Osteoblast (primary cell): ENCODE measurements around the gene NTRK3. TPM values are rescaled to one million over a fixed set of nuclear protein-coding genes. Genes with fewer than 3 reads are reported as not detected.
A peak's percentile ranks its signal among the peaks of the same experiment; 100 is the strongest.

ENCODE experiments used
- DNase-seq: peaks from one replicate; pipeline ENCODE4 v3.0.0; 2011; ENCODE audit warnings: low spot score, mixed read lengths; ENCODE audit not compliant: insufficient read length; ENCODE audit errors: missing footprints
- H2AFZ ChIP-seq: 2 replicates; pipeline ENCODE4 v1.6.0; 2011; ENCODE audit warnings: mild to moderate bottlenecking, low read length
- H3K27ac ChIP-seq: 2 replicates; pipeline ENCODE4 v1.5.1; 2011; ENCODE audit warnings: mild to moderate bottlenecking, low read depth, low read length, moderate library complexity
- H3K27me3 ChIP-seq: 2 replicates; pipeline ENCODE4 v1.6.0; 2012; ENCODE audit warnings: mild to moderate bottlenecking, control low read depth, inconsistent platforms, low read length, moderate library complexity; ENCODE audit not compliant: insufficient read depth
- H3K36me3 ChIP-seq: 2 replicates; pipeline ENCODE4 v1.5.1; 2011; ENCODE audit warnings: mild to moderate bottlenecking, low read length, control low read depth, moderate library complexity; ENCODE audit not compliant: insufficient read depth
- H3K4me1 ChIP-seq: 2 replicates; pipeline ENCODE4 v1.5.1; 2011; ENCODE audit warnings: mild to moderate bottlenecking, low read length, control low read depth, moderate library complexity; ENCODE audit not compliant: insufficient read depth
- H3K4me2 ChIP-seq: 2 replicates; pipeline ENCODE4 v1.6.0; 2011; ENCODE audit warnings: mild to moderate bottlenecking, low read length; ENCODE audit not compliant: insufficient read depth
- H3K4me3 ChIP-seq: fragments of 200-600 bp; sonication (generic); 3 replicates; pipeline ENCODE4 v1.5.1; 2012; ENCODE audit warnings: mild to moderate bottlenecking, low read length, inconsistent platforms; ENCODE audit not compliant: insufficient read depth
- H3K79me2 ChIP-seq: 2 replicates; pipeline ENCODE4 v1.6.0; 2012; ENCODE audit warnings: mild to moderate bottlenecking, low read length, control low read depth, inconsistent platforms; ENCODE audit not compliant: insufficient read depth
- H3K9me3 ChIP-seq: 2 replicates; pipeline ENCODE4 v1.5.1; 2011; ENCODE audit warnings: low read depth, low read length, control low read depth
- H4K20me1 ChIP-seq: 2 replicates; pipeline ENCODE4 v1.6.0; 2012; ENCODE audit warnings: mild to moderate bottlenecking, low read length, control low read depth; ENCODE audit not compliant: insufficient read depth
- total RNA-seq: library from RNA; depleted of rRNA; stranded (reverse); fragments of >200 nt; gene quantifications from 2 replicates; pipeline ENCODE4 v1.2.3, GENCODE V29; 2012
- TF ChIP-seq, protein P1 (sequence below): IDR thresholded peaks from 2 replicates; pipeline ENCODE4 v1.5.1; 2011; ENCODE audit warnings: mild to moderate bottlenecking, low read depth, low read length, moderate library complexity; ENCODE audit errors: extremely low read depth

Gene NTRK3
- total RNA-seq, 1 donor, result 0.72 TPM

DNA sequence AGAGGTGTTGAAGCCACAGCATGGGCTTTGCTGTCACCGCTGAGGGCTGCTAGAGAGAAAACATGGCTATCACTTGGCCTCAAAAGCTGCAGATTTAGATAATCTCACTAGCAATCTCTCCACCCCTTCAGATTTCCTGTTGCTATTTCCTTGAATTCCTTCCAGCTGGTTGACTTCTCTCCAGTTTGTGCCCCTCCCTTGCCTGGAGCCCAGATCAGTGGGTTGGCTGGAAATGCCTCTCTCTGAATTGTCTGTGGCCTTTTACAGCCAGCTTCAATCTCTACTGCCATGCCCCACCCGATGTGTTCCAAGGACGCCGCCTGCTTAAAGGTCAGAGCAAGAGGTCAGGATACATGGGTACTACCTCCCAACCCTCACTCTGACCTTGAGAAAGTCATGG is 294.1 kb downstream of the NTRK3 start:
- Histone ChIP-seq H3K27ac (no peak overlapping the region), H3K9me3 (no peaks in the 10 kb centered on the region), H3K4me3 (no peak overlapping the region), H3K27me3 (no peaks in the 10 kb centered on the region), H3K36me3 (no peaks in the 10 kb centered on the region), H4K20me1 (no peaks in the 10 kb centered on the region), H3K4me1 (no peaks in the 10 kb centered on the region), H3K4me2 (no peak overlapping the region), H3K79me2 (no peaks in the 10 kb centered on the region), H2AFZ (no peak overlapping the region)
- TF ChIP-seq, protein P1, sequence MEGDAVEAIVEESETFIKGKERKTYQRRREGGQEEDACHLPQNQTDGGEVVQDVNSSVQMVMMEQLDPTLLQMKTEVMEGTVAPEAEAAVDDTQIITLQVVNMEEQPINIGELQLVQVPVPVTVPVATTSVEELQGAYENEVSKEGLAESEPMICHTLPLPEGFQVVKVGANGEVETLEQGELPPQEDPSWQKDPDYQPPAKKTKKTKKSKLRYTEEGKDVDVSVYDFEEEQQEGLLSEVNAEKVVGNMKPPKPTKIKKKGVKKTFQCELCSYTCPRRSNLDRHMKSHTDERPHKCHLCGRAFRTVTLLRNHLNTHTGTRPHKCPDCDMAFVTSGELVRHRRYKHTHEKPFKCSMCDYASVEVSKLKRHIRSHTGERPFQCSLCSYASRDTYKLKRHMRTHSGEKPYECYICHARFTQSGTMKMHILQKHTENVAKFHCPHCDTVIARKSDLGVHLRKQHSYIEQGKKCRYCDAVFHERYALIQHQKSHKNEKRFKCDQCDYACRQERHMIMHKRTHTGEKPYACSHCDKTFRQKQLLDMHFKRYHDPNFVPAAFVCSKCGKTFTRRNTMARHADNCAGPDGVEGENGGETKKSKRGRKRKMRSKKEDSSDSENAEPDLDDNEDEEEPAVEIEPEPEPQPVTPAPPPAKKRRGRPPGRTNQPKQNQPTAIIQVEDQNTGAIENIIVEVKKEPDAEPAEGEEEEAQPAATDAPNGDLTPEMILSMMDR, result no peak
- DNase-seq, result no peak

DNA sequence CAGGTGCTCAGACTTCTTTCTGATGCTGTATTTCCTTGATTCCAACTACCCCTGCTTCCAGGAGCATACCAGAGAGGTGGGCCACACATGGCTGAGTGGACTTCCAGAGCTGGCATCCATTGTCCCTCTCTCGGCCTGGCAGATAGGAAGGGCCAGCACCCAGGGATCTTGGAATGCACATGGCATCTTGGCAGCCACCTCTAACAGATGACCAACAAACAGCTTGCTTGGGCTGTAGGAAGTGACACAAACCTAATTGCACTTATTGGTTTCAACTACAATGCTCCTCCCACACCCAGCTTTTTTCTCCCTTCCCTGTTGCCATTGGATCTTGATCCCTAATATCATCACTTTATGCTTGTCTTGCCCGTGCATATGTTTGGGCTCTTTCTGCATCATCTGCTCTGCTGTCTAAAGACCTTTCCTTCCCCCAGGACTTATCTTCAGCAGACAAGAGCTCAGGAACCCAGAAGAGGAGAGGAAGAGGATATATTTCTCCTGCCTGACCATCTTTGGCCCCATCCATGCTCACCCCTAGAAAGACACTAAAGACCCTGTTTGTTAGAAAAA is 294.6 kb downstream of the NTRK3 start:
- Histone ChIP-seq H3K27me3 (no peaks in the 10 kb centered on the region), H3K4me1 (no peaks in the 10 kb centered on the region), H2AFZ (no peak overlapping the region), H3K36me3 (no peaks in the 10 kb centered on the region), H3K4me2 (no peak overlapping the region), H4K20me1 (no peaks in the 10 kb centered on the region), H3K27ac (no peak overlapping the region), H3K4me3 (no peak overlapping the region), H3K9me3 (no peaks in the 10 kb centered on the region), H3K79me2 (no peaks in the 10 kb centered on the region)
- DNase-seq, result no peak
- TF ChIP-seq, protein P1, result no peak

DNA sequence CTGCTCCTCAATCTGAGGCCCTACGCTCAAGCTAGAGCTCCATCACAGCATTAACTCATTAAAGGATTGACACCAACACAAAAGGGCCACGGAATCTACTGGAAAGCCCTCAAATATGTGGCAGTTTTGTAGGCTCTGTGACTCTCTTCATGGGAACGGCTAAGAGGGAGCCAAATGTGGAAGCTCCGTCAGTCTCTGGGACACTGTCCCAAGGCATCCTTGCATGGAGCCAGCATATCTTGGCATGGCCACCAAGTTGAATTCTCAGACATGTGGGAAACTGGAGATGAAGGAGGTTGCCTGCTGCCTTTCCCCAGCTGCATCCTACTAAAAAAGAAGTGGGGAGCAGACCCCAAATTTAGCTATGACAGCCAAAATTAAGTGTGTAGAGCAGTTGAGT is 296.9 kb downstream of the NTRK3 start:
- TF ChIP-seq, protein P1, result no peak
- Histone ChIP-seq H3K4me2 (no peak overlapping the region), H4K20me1 (no peaks in the 10 kb centered on the region), H2AFZ (no peak overlapping the region), H3K27me3 (no peaks in the 10 kb centered on the region), H3K27ac (no peak overlapping the region), H3K79me2 (no peaks in the 10 kb centered on the region), H3K4me1 (no peaks in the 10 kb centered on the region), H3K4me3 (no peak overlapping the region), H3K9me3 (no peaks in the 10 kb centered on the region), H3K36me3 (no peaks in the 10 kb centered on the region)
- no peak for DNase-seq

DNA sequence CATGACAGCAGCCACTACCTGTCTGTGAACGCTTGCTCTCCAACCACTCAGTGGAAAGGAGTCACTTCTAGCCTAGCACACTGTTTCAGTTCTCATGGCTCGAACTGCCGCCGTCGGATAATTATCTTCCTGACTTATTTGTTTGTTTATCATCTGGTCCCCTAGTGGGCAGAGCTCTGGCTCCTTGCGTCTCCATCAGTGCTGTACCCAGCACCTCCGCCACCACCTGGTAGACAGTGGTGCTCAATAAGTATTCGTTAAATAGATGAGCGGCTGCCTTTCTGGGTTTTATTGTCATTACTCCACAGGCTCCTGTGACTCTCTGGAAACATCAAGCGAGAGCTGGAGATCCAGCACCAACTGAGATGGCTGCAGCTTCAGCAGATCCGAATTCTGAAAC is 297.5 kb downstream of the NTRK3 start:
- Histone ChIP-seq H2AFZ (no peak overlapping the region), H3K36me3 (no peaks in the 10 kb centered on the region), H3K4me1 (no peaks in the 10 kb centered on the region), H3K27ac (no peak overlapping the region), H4K20me1 (no peaks in the 10 kb centered on the region), H3K27me3 (no peaks in the 10 kb centered on the region), H3K4me3 (no peak overlapping the region), H3K79me2 (no peaks in the 10 kb centered on the region), H3K4me2 (no peak overlapping the region), H3K9me3 (no peaks in the 10 kb centered on the region)
- DNase-seq, result no peak
- TF ChIP-seq, protein P1, result peak; percentile 10
